Hepatocyte (in vitro differentiated cells): Measurements from ENCODE around the gene PCGF1.

ENCODE experiments used
- EZH2phosphoT487 ChIP-seq: fragments of 200-600 bp; sonication (generic); IDR thresholded peaks from one replicate; pipeline ENCODE4 v1.6.1; 2018; ENCODE audit warnings: antibody characterized with exemption, mild to moderate bottlenecking, low read depth, moderate library complexity; ENCODE audit not compliant: unreplicated experiment, severe bottlenecking
- TF ChIP-seq, protein P1 (sequence below): fragments of 200-600 bp; sonication (generic); IDR thresholded peaks from 2 replicates; pipeline ENCODE4 v1.5.1; 2016; ENCODE audit warnings: antibody characterized with exemption, mild to moderate bottlenecking; ENCODE audit not compliant: poor library complexity

GRCh38 chr2:74546004-74546403 is 38.5 kb upstream of the PCGF1 start:
- TF ChIP-seq, protein P1, sequence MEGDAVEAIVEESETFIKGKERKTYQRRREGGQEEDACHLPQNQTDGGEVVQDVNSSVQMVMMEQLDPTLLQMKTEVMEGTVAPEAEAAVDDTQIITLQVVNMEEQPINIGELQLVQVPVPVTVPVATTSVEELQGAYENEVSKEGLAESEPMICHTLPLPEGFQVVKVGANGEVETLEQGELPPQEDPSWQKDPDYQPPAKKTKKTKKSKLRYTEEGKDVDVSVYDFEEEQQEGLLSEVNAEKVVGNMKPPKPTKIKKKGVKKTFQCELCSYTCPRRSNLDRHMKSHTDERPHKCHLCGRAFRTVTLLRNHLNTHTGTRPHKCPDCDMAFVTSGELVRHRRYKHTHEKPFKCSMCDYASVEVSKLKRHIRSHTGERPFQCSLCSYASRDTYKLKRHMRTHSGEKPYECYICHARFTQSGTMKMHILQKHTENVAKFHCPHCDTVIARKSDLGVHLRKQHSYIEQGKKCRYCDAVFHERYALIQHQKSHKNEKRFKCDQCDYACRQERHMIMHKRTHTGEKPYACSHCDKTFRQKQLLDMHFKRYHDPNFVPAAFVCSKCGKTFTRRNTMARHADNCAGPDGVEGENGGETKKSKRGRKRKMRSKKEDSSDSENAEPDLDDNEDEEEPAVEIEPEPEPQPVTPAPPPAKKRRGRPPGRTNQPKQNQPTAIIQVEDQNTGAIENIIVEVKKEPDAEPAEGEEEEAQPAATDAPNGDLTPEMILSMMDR, result no peak
- TF ChIP-seq EZH2phosphoT487, result no peak
